SK-N-SH treated with all-trans-retinoic acid at 6 μM for 48 hours (cell line): ENCODE results near the gene TENT4B.

Source experiments
- ATAC-seq: fragments of 200-7000 bp; cut with Tn5 transposase; 3 replicates; pipeline ENCODE4 v1.9.1; 2020; ENCODE audit warnings: mild to moderate bottlenecking, moderate library complexity
- CREB5 ChIP-seq: fragments of 250-450 bp; sonication (Bioruptor Pico); IDR thresholded peaks from 2 replicates; pipeline ENCODE4 v1.5.1; 2020; ENCODE audit warnings: low read depth, mild to moderate bottlenecking, moderate library complexity
- CSDC2 ChIP-seq: fragments of 250-450 bp; sonication (Bioruptor Pico); IDR thresholded peaks from 2 replicates; pipeline ENCODE4 v1.5.0; 2020; ENCODE audit warnings: mild to moderate bottlenecking, moderate library complexity
- OSR1 ChIP-seq: fragments of 250-450 bp; sonication (Bioruptor Pico); IDR thresholded peaks from 2 replicates; pipeline ENCODE4 v1.8.0; 2022; ENCODE audit warnings: moderate library complexity, mild to moderate bottlenecking, inconsistent platforms
- PATZ1 ChIP-seq: fragments of 250-450 bp; sonication (Bioruptor Pico); IDR thresholded peaks from 2 replicates; pipeline ENCODE4 v1.8.0; 2020; ENCODE audit warnings: mild to moderate bottlenecking, moderate library complexity, borderline replicate concordance
- PPARA ChIP-seq: fragments of 250-450 bp; sonication (Bioruptor Pico); IDR thresholded peaks from 2 replicates; pipeline ENCODE4 v1.5.0; 2020; ENCODE audit warnings: mild to moderate bottlenecking, borderline replicate concordance
- RARB ChIP-seq: fragments of 250-450 bp; sonication (Bioruptor Pico); IDR thresholded peaks from 2 replicates; pipeline ENCODE4 v1.8.0; 2021; ENCODE audit warnings: mild to moderate bottlenecking, moderate library complexity
- SNAI2 ChIP-seq: fragments of 250-450 bp; sonication (Bioruptor Pico); IDR thresholded peaks from 2 replicates; pipeline ENCODE4 v1.5.0; 2020; ENCODE audit warnings: mild to moderate bottlenecking, moderate library complexity
- TCF4 ChIP-seq: fragments of 250-450 bp; sonication (Bioruptor Pico); IDR thresholded peaks from 2 replicates; pipeline ENCODE4 v1.8.0; 2021; ENCODE audit warnings: mild to moderate bottlenecking, moderate library complexity, borderline replicate concordance
- TSHZ2 ChIP-seq: fragments of 250-450 bp; sonication (Bioruptor Pico); IDR thresholded peaks from 2 replicates; pipeline ENCODE4 v1.5.0; 2020; ENCODE audit warnings: mild to moderate bottlenecking, moderate library complexity
- ZC3H10 ChIP-seq: fragments of 250-450 bp; sonication (Bioruptor Pico); IDR thresholded peaks from 2 replicates; pipeline ENCODE4 v1.5.1; 2021; ENCODE audit warnings: mild to moderate bottlenecking, moderate library complexity
- ZFP30 ChIP-seq: fragments of 450-650 bp; formaldehyde crosslinking; IDR thresholded peaks from 2 replicates; pipeline ENCODE4 v1.5.0; 2022; ENCODE audit warnings: mild to moderate bottlenecking, moderate library complexity
- ZNF565 ChIP-seq: fragments of 450-650 bp; formaldehyde crosslinking; conservative IDR thresholded peaks from 2 replicates; pipeline ENCODE4 v1.5.0; 2020; ENCODE audit warnings: low read depth, mild to moderate bottlenecking, moderate library complexity
- ZNF70 ChIP-seq: fragments of 450-650 bp; formaldehyde crosslinking; IDR thresholded peaks from 2 replicates; pipeline ENCODE4 v1.5.0; 2020; ENCODE audit warnings: mild to moderate bottlenecking, moderate library complexity
- ZNF8 ChIP-seq: fragments of 450-650 bp; formaldehyde crosslinking; IDR thresholded peaks from 2 replicates; pipeline ENCODE4 v1.5.0; 2020; ENCODE audit warnings: mild to moderate bottlenecking, moderate library complexity
- TF ChIP-seq, protein P1 (sequence below): fragments of 250-450 bp; sonication (Bioruptor Pico); IDR thresholded peaks from 2 replicates; pipeline ENCODE4 v1.5.1; 2021; ENCODE audit warnings: mild to moderate bottlenecking, moderate library complexity
- TF ChIP-seq, protein P2 (sequence below): fragments of 250-450 bp; sonication (Bioruptor Pico); IDR thresholded peaks from 2 replicates; pipeline ENCODE4 v1.8.0; 2021; ENCODE audit warnings: low read depth, mild to moderate bottlenecking, moderate library complexity, borderline replicate concordance

TENT4B gene

DNA sequence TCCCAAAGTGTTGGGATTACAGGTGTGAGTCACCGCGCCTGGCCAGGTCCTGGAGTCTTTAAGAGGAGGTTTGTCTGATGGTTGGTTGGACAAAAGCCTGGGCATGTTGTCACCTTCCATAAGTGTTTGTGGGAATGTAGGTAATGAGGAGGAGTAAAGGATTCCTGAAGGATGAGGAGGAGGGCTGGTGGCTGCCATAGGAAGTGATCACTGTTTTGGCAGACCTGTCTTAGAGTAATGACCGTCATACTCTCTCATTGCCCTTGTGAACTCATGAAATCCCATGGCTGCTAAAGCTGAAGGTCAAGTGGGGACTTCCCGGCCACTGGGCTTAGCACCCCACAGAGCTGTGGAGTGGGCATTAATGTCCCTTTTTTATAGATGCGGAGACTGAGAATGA lies 40.5 kb downstream of the TENT4B start (continued):
- TF ChIP-seq, protein P1, sequence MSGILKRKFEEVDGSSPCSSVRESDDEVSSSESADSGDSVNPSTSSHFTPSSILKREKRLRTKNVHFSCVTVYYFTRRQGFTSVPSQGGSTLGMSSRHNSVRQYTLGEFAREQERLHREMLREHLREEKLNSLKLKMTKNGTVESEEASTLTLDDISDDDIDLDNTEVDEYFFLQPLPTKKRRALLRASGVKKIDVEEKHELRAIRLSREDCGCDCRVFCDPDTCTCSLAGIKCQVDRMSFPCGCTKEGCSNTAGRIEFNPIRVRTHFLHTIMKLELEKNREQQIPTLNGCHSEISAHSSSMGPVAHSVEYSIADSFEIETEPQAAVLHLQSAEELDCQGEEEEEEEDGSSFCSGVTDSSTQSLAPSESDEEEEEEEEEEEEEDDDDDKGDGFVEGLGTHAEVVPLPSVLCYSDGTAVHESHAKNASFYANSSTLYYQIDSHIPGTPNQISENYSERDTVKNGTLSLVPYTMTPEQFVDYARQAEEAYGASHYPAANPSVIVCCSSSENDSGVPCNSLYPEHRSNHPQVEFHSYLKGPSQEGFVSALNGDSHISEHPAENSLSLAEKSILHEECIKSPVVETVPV, result no peak

GRCh38 chr16:50195276-50195675 lies 42.2 kb downstream of the TENT4B start:
- peak; percentile 68 for ATAC-seq

DNA sequence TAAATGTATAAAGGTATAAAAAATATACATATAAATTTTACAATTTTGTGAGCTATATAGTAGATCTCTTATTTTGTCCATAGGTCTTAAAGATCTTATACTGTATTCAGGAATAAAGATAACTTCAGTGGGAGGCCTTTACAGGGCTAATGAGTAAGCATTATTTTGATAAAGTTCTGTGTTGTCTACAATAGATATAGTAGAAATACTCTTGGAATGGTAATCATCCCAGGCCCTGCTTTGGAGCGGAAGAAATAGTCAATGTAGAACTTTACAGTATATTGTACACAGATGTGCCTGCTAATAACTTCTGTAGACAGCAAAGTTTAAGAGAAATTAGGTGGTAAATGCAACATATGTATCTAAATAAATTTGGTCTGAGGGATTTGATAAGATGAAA lies 42.6 kb downstream of the TENT4B start:
- peak; percentile 55 for ATAC-seq
- TF ChIP-seq, protein P2, sequence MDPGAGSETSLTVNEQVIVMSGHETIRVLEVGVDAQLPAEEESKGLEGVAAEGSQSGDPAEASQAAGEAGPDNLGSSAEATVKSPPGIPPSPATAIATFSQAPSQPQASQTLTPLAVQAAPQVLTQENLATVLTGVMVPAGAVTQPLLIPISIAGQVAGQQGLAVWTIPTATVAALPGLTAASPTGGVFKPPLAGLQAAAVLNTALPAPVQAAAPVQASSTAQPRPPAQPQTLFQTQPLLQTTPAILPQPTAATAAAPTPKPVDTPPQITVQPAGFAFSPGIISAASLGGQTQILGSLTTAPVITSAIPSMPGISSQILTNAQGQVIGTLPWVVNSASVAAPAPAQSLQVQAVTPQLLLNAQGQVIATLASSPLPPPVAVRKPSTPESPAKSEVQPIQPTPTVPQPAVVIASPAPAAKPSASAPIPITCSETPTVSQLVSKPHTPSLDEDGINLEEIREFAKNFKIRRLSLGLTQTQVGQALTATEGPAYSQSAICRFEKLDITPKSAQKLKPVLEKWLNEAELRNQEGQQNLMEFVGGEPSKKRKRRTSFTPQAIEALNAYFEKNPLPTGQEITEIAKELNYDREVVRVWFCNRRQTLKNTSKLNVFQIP (CRISPR knock-in tag), result no peak
- TF ChIP-seq RARB (CRISPR knock-in tag), result no peak
- TF ChIP-seq CREB5 (CRISPR knock-in tag), result no peak
- TF ChIP-seq PATZ1 (CRISPR knock-in tag), result no peak
- TF ChIP-seq ZFP30, result no peak
- TF ChIP-seq, protein P1, result no peak
- TF ChIP-seq ZNF565 (CRISPR knock-in tag), result no peak
- no peak for TF ChIP-seq TCF4
- TF ChIP-seq ZC3H10, result no peak
- TF ChIP-seq ZNF70 (CRISPR knock-in tag), result no peak
- no peak for TF ChIP-seq TSHZ2 (CRISPR knock-in tag)
- no peak for TF ChIP-seq OSR1 (CRISPR knock-in tag)
- TF ChIP-seq CSDC2, result no peak
- no peak for TF ChIP-seq PPARA (CRISPR knock-in tag)

More at GRCh38 chr16:50195276-50195675, 42.2 kb downstream of the TENT4B start:
- no peak for TF ChIP-seq TCF4
- TF ChIP-seq RARB (CRISPR knock-in tag), result no peak
- TF ChIP-seq ZNF8 (CRISPR knock-in tag), result no peak
- TF ChIP-seq PATZ1 (CRISPR knock-in tag), result no peak
- no peak for TF ChIP-seq TSHZ2 (CRISPR knock-in tag)
- TF ChIP-seq SNAI2 (CRISPR knock-in tag), result no peak
- TF ChIP-seq, all 23 proteins: peak for 0
